ENCODE results near the gene MGLL. TPM values are rescaled to one million over a fixed set of nuclear protein-coding genes. Genes with fewer than 3 reads are reported as not detected.

MGLL gene
- total RNA-seq, 4 donors from 2014 or later: 37.9 to 54.3 (median 45.2) TPM

GRCh38 chr3:127718245-127718915 lies 103.9 kb downstream of the MGLL start:
- no peaks in the 10 kb centered on the region for H3K27me3 ChIP-seq
- H3K27ac ChIP-seq: no peak overlapping the region
- H3K9me3 ChIP-seq: no peaks in the 10 kb centered on the region
- peak in 1 of 2 donors; percentile 26 for DNase-seq (ENCODE audit: low spot score in 2 of 2)
- peaks cover 5% of the 10 kb centered on the region for H3K36me3 ChIP-seq
- no peak overlapping the region for H3K4me3 ChIP-seq
- WGBS: 88% methylated on average over 7 of the region's 7 CpGs
- peaks cover 26% of the 10 kb centered on the region for H3K4me1 ChIP-seq
- TF ChIP-seq POLR2AphosphoS5 (IDR thresholded peaks at IDR 0.05) (no peak), POLR2A (IDR thresholded peaks at IDR 0.05) (no peak), EP300 (IDR thresholded peaks at IDR 0.05) (no peak), CTCF (IDR thresholded peaks at IDR 0.05) (no peak)

GRCh38 chr3:127717357-127718244 lies 104.7 kb downstream of the MGLL start:
- WGBS: 84% methylated on average over 12 of the region's 14 CpGs
- no peaks in the 10 kb centered on the region for H3K27me3 ChIP-seq
- H3K4me3 ChIP-seq: no peak overlapping the region
- no peaks in the 10 kb centered on the region for H3K9me3 ChIP-seq
- H3K36me3 ChIP-seq: peaks cover 5% of the 10 kb centered on the region
- no peak overlapping the region for H3K27ac ChIP-seq
- TF ChIP-seq POLR2AphosphoS5 (IDR thresholded peaks at IDR 0.05): no peak
- no peak for TF ChIP-seq EP300 (IDR thresholded peaks at IDR 0.05)
- no peak for TF ChIP-seq CTCF (IDR thresholded peaks at IDR 0.05)
- no peak for TF ChIP-seq POLR2A (IDR thresholded peaks at IDR 0.05)
- peaks cover 22% of the 10 kb centered on the region for H3K4me1 ChIP-seq
- peak in 1 of 2 donors; percentile 34 for DNase-seq (ENCODE audit: low spot score in 2 of 2)

- Histone ChIP-seq H3K27ac (no peak overlapping the region), H3K36me3 (peaks cover 5% of the 10 kb centered on the region), H3K4me3 (no peak overlapping the region), H3K27me3 (no peaks in the 10 kb centered on the region), H3K4me1 (peaks cover 17% of the 10 kb centered on the region), H3K9me3 (no peaks in the 10 kb centered on the region)
- TF ChIP-seq POLR2A (IDR thresholded peaks at IDR 0.05) (no peak), CTCF (IDR thresholded peaks at IDR 0.05) (no peak), POLR2AphosphoS5 (IDR thresholded peaks at IDR 0.05) (no peak), EP300 (IDR thresholded peaks at IDR 0.05) (no peak)
- DNase-seq (ENCODE audit: low spot score in 2 of 2): no peak
- WGBS: 92% methylated on average over 6 of the region's 6 CpGs
Observed at GRCh38 chr3:127716384-127716783, 105.9 kb downstream of the MGLL start.

GRCh38 chr3:127715532-127715931 lies 106.8 kb downstream of the MGLL start:
- 64% methylated on average over 8 of the region's 8 CpGs for WGBS

More at GRCh38 chr3:127715532-127715931, 106.8 kb downstream of the MGLL start:
- Histone ChIP-seq H3K9me3 (no peaks in the 10 kb centered on the region), H3K4me1 (peaks cover 17% of the 10 kb centered on the region), H3K36me3 (no peaks in the 10 kb centered on the region), H3K27ac (no peak overlapping the region), H3K27me3 (no peaks in the 10 kb centered on the region), H3K4me3 (no peak overlapping the region)
- DNase-seq (ENCODE audit: low spot score in 2 of 2): peak in 1 of 2 donors; percentile 10
- no peak for TF ChIP-seq POLR2AphosphoS5 (IDR thresholded peaks at IDR 0.05)
- no peak for TF ChIP-seq POLR2A (IDR thresholded peaks at IDR 0.05)
- TF ChIP-seq CTCF (IDR thresholded peaks at IDR 0.05): no peak
- TF ChIP-seq EP300 (IDR thresholded peaks at IDR 0.05): no peak

All from suprapubic skin (tissue), 4 donors.